HEK293 (cell line): ENCODE data around the gene ICOS.

Experiments
- YY1 ChIP-seq: fragments of 450-650 bp; formaldehyde crosslinking; IDR thresholded peaks from 2 replicates; pipeline ENCODE4 v1.5.1; 2018; ENCODE audit warnings: missing biosample characterization, missing genetic modification characterization
- ZNF350 ChIP-seq: fragments of 450-650 bp; formaldehyde crosslinking; IDR thresholded peaks from 2 replicates; pipeline ENCODE4 v1.5.0; 2017; ENCODE audit warnings: missing biosample characterization, mild to moderate bottlenecking, missing genetic modification characterization
- ZNF629 ChIP-seq: fragments of 450-650 bp; formaldehyde crosslinking; IDR thresholded peaks from 2 replicates; pipeline ENCODE4 v1.5.1; 2017; ENCODE audit warnings: missing biosample characterization, missing genetic modification characterization
- ZNF677 ChIP-seq: fragments of 450-650 bp; IDR thresholded peaks from 2 replicates; pipeline ENCODE4 v1.5.0; 2018; ENCODE audit warnings: missing biosample characterization, mild to moderate bottlenecking, missing genetic modification characterization, moderate library complexity
- ZNF776 ChIP-seq: fragments of 450-650 bp; formaldehyde crosslinking; IDR thresholded peaks from 2 replicates; pipeline ENCODE4 v1.5.0; 2017; ENCODE audit warnings: missing biosample characterization, missing genetic modification characterization, borderline replicate concordance
- TF ChIP-seq, protein P1 (sequence below): fragments of 450-650 bp; formaldehyde crosslinking; IDR thresholded peaks from 2 replicates; pipeline ENCODE4 v1.5.1; 2016; ENCODE audit warnings: missing biosample characterization, missing genetic modification characterization
- TF ChIP-seq, protein P2 (sequence below): fragments of 450-650 bp; formaldehyde crosslinking; conservative IDR thresholded peaks from 2 replicates; pipeline ENCODE4 v1.5.1; 2016; ENCODE audit warnings: low read depth, missing biosample characterization, missing genetic modification characterization
- TF ChIP-seq, protein P3 (sequence below): fragments of 450-650 bp; formaldehyde crosslinking; IDR thresholded peaks from 2 replicates; pipeline ENCODE4 v1.5.1; 2016; ENCODE audit warnings: missing biosample characterization, missing genetic modification characterization
- TF ChIP-seq, protein P4 (sequence below): fragments of 450-650 bp; formaldehyde crosslinking; IDR thresholded peaks from 2 replicates; pipeline ENCODE4 v1.5.1; 2016; ENCODE audit warnings: missing biosample characterization, missing genetic modification characterization
- TF ChIP-seq, protein P5 (sequence below): fragments of 450-650 bp; formaldehyde crosslinking; IDR thresholded peaks from 2 replicates; pipeline ENCODE4 v1.5.1; 2016; ENCODE audit warnings: missing biosample characterization, missing genetic modification characterization

DNA sequence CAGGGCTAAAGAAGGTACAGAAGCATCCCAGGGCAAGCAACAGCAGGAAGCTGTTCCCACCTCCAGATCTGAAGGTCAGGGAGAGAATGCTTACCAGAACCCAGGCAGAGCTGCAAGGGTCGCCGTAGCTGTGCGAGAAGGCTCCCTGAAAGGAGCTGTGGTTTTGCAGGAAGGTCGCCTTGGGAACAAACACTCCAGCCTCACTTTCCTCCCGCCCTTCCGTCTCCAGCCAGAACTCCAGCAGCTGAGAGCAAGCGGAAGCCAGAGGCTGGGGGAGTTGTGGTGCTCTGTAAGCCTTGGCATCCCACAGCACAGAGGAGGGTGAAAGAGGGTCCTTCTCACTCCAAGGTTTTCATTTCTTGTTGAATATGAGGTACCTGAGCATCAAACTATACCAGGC is 18.3 kb upstream of the ICOS start:
- TF ChIP-seq, protein P1, sequence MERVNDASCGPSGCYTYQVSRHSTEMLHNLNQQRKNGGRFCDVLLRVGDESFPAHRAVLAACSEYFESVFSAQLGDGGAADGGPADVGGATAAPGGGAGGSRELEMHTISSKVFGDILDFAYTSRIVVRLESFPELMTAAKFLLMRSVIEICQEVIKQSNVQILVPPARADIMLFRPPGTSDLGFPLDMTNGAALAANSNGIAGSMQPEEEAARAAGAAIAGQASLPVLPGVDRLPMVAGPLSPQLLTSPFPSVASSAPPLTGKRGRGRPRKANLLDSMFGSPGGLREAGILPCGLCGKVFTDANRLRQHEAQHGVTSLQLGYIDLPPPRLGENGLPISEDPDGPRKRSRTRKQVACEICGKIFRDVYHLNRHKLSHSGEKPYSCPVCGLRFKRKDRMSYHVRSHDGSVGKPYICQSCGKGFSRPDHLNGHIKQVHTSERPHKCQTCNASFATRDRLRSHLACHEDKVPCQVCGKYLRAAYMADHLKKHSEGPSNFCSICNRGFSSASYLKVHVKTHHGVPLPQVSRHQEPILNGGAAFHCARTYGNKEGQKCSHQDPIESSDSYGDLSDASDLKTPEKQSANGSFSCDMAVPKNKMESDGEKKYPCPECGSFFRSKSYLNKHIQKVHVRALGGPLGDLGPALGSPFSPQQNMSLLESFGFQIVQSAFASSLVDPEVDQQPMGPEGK (tag by site-specific recombination): no peak
- TF ChIP-seq, protein P2, sequence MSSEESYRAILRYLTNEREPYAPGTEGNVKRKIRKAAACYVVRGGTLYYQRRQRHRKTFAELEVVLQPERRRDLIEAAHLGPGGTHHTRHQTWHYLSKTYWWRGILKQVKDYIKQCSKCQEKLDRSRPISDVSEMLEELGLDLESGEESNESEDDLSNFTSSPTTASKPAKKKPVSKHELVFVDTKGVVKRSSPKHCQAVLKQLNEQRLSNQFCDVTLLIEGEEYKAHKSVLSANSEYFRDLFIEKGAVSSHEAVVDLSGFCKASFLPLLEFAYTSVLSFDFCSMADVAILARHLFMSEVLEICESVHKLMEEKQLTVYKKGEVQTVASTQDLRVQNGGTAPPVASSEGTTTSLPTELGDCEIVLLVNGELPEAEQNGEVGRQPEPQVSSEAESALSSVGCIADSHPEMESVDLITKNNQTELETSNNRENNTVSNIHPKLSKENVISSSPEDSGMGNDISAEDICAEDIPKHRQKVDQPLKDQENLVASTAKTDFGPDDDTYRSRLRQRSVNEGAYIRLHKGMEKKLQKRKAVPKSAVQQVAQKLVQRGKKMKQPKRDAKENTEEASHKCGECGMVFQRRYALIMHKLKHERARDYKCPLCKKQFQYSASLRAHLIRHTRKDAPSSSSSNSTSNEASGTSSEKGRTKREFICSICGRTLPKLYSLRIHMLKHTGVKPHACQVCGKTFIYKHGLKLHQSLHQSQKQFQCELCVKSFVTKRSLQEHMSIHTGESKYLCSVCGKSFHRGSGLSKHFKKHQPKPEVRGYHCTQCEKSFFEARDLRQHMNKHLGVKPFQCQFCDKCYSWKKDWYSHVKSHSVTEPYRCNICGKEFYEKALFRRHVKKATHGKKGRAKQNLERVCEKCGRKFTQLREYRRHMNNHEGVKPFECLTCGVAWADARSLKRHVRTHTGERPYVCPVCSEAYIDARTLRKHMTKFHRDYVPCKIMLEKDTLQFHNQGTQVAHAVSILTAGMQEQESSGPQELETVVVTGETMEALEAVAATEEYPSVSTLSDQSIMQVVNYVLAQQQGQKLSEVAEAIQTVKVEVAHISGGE (tag by site-specific recombination): no peak
- TF ChIP-seq, protein P3, sequence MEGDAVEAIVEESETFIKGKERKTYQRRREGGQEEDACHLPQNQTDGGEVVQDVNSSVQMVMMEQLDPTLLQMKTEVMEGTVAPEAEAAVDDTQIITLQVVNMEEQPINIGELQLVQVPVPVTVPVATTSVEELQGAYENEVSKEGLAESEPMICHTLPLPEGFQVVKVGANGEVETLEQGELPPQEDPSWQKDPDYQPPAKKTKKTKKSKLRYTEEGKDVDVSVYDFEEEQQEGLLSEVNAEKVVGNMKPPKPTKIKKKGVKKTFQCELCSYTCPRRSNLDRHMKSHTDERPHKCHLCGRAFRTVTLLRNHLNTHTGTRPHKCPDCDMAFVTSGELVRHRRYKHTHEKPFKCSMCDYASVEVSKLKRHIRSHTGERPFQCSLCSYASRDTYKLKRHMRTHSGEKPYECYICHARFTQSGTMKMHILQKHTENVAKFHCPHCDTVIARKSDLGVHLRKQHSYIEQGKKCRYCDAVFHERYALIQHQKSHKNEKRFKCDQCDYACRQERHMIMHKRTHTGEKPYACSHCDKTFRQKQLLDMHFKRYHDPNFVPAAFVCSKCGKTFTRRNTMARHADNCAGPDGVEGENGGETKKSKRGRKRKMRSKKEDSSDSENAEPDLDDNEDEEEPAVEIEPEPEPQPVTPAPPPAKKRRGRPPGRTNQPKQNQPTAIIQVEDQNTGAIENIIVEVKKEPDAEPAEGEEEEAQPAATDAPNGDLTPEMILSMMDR (tag by site-specific recombination): no peak
- TF ChIP-seq ZNF776 (tag by site-specific recombination) (no peak), ZNF350 (tag by site-specific recombination) (no peak), YY1 (tag by site-specific recombination) (no peak), ZNF677 (tag by site-specific recombination) (no peak), ZNF629 (tag by site-specific recombination) (no peak)
- TF ChIP-seq, protein P4, sequence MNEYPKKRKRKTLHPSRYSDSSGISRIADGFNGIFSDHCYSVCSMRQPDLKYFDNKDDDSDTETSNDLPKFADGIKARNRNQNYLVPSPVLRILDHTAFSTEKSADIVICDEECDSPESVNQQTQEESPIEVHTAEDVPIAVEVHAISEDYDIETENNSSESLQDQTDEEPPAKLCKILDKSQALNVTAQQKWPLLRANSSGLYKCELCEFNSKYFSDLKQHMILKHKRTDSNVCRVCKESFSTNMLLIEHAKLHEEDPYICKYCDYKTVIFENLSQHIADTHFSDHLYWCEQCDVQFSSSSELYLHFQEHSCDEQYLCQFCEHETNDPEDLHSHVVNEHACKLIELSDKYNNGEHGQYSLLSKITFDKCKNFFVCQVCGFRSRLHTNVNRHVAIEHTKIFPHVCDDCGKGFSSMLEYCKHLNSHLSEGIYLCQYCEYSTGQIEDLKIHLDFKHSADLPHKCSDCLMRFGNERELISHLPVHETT (tag by site-specific recombination): no peak
- TF ChIP-seq, protein P5, sequence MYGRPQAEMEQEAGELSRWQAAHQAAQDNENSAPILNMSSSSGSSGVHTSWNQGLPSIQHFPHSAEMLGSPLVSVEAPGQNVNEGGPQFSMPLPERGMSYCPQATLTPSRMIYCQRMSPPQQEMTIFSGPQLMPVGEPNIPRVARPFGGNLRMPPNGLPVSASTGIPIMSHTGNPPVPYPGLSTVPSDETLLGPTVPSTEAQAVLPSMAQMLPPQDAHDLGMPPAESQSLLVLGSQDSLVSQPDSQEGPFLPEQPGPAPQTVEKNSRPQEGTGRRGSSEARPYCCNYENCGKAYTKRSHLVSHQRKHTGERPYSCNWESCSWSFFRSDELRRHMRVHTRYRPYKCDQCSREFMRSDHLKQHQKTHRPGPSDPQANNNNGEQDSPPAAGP (tag by site-specific recombination): no peak
